GM23338 (cell line): ENCODE data around the gene VEPH1. TPM values are rescaled to one million over a fixed set of nuclear protein-coding genes. Genes with fewer than 3 reads are reported as not detected.

Experiments
- EZH2phosphoT487 ChIP-seq: fragments of 200-600 bp; sonication (generic); IDR thresholded peaks from one replicate; pipeline ENCODE4 v1.8.1; 2018; ENCODE audit warnings: antibody characterized with exemption; ENCODE audit not compliant: unreplicated experiment
- POLR2AphosphoS5 ChIP-seq: IDR thresholded peaks from 2 replicates; pipeline ENCODE4 v1.6.1; 2016; ENCODE audit warnings: antibody characterized with exemption, low read depth
- ZNF462 ChIP-seq: fragments of 250-450 bp; sonication (Bioruptor Pico); IDR thresholded peaks from 2 replicates; pipeline ENCODE4 v1.5.0; 2020; ENCODE audit warnings: mild to moderate bottlenecking, moderate library complexity
- polyA plus RNA-seq: library from polyadenylated mRNA; unstranded; fragments of >200 nt; fragmentation: Nextera tagmentation; extraction: Ambion mirVana; gene quantifications from 2 replicates; pipeline ENCODE4 v1.2.1, GENCODE V29; 2016
- total RNA-seq: library from RNA; depleted of rRNA; stranded (reverse); fragments of >200 nt; shearing (Covaris generic); gene quantifications from 2 replicates; pipeline ENCODE4 v1.2.3, GENCODE V29; 2014
- TF ChIP-seq, protein P1 (sequence below): IDR thresholded peaks from one replicate; pipeline ENCODE4 v1.6.1; 2018; ENCODE audit warnings: antibody characterized with exemption; ENCODE audit not compliant: unreplicated experiment
- TF ChIP-seq, protein P2 (sequence below), 2 experiments: fragments of 200-600 bp in 1 of 2; sonication (generic) in 1 of 2; conservative IDR thresholded peaks; 2 replicates each; pipeline versions ENCODE4 v1.5.1 to v1.6.1; 2016 to 2017; ENCODE audit warnings: antibody characterized with exemption in 2 of 2, low read depth in 2 of 2, mild to moderate bottlenecking in 2 of 2, moderate library complexity in 1 of 2

VEPH1 gene
- total and polyA plus RNA-seq, 2 experiments from 2014 or later, result 15.4 to 33.8 TPM

GRCh38 chr3:157459706-157460105 lies 43.5 kb downstream of the VEPH1 start (continued):
- TF ChIP-seq ZNF462 (CRISPR knock-in tag) (no peak), EZH2phosphoT487 (no peak), POLR2AphosphoS5 (no peak)
- TF ChIP-seq, protein P1, sequence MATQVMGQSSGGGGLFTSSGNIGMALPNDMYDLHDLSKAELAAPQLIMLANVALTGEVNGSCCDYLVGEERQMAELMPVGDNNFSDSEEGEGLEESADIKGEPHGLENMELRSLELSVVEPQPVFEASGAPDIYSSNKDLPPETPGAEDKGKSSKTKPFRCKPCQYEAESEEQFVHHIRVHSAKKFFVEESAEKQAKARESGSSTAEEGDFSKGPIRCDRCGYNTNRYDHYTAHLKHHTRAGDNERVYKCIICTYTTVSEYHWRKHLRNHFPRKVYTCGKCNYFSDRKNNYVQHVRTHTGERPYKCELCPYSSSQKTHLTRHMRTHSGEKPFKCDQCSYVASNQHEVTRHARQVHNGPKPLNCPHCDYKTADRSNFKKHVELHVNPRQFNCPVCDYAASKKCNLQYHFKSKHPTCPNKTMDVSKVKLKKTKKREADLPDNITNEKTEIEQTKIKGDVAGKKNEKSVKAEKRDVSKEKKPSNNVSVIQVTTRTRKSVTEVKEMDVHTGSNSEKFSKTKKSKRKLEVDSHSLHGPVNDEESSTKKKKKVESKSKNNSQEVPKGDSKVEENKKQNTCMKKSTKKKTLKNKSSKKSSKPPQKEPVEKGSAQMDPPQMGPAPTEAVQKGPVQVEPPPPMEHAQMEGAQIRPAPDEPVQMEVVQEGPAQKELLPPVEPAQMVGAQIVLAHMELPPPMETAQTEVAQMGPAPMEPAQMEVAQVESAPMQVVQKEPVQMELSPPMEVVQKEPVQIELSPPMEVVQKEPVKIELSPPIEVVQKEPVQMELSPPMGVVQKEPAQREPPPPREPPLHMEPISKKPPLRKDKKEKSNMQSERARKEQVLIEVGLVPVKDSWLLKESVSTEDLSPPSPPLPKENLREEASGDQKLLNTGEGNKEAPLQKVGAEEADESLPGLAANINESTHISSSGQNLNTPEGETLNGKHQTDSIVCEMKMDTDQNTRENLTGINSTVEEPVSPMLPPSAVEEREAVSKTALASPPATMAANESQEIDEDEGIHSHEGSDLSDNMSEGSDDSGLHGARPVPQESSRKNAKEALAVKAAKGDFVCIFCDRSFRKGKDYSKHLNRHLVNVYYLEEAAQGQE, result no peak
- TF ChIP-seq, protein P2, sequence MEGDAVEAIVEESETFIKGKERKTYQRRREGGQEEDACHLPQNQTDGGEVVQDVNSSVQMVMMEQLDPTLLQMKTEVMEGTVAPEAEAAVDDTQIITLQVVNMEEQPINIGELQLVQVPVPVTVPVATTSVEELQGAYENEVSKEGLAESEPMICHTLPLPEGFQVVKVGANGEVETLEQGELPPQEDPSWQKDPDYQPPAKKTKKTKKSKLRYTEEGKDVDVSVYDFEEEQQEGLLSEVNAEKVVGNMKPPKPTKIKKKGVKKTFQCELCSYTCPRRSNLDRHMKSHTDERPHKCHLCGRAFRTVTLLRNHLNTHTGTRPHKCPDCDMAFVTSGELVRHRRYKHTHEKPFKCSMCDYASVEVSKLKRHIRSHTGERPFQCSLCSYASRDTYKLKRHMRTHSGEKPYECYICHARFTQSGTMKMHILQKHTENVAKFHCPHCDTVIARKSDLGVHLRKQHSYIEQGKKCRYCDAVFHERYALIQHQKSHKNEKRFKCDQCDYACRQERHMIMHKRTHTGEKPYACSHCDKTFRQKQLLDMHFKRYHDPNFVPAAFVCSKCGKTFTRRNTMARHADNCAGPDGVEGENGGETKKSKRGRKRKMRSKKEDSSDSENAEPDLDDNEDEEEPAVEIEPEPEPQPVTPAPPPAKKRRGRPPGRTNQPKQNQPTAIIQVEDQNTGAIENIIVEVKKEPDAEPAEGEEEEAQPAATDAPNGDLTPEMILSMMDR (conservative IDR thresholded peaks at IDR 0.05; ENCODE audit: low read depth in 2 of 2), result no peak
